HepG2 (cell line): ENCODE measurements around the gene CLK4.

Experiments
- RAD21 ChIP-seq: fragments of 450-650 bp; formaldehyde crosslinking; IDR thresholded peaks from 2 replicates; pipeline ENCODE4 v1.5.0; 2020; ENCODE audit warnings: mild to moderate bottlenecking
- TF ChIP-seq, protein P1 (sequence below), 2 experiments: IDR thresholded peaks; 2 replicates each; pipeline ENCODE4 v1.6.1; 2011 to 2012; ENCODE audit warnings: low read length in 2 of 2, borderline replicate concordance in 1 of 2, low read depth in 1 of 2, mild to moderate bottlenecking in 1 of 2, moderate library complexity in 1 of 2
- TF ChIP-seq, protein P2 (sequence below): sonication (generic); formaldehyde crosslinking; IDR thresholded peaks from 2 replicates; pipeline ENCODE4 v1.5.0; 2020; ENCODE audit warnings: mild to moderate bottlenecking, missing genetic modification reagents, moderate library complexity

DNA sequence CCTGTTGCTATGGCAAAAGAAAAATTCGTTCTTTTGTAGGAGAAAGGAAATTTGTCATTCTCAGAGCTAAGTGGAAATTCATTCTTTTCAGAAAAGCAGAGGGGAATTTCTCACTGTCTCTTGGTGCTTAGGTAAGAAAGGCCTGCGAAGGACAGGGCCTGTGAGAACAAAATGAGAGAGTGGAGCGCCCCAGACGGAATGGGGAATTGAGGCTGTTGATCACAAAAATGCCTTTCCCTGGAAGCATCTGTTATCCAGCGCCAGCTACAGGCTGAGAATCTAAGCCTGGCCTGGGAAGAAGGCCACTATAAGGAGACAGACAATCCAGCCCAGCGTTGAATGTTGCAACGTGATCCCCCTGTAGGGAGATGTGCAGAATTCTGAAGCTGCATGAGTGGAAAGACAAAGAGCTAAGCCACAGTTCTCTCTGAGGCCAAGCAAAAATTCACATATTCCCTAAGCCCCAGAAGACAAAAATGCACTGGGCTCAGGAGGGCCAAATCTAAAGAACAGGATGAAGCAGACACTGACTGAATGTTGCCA is 44.8 kb upstream of the CLK4 start:
- TF ChIP-seq, protein P1, sequence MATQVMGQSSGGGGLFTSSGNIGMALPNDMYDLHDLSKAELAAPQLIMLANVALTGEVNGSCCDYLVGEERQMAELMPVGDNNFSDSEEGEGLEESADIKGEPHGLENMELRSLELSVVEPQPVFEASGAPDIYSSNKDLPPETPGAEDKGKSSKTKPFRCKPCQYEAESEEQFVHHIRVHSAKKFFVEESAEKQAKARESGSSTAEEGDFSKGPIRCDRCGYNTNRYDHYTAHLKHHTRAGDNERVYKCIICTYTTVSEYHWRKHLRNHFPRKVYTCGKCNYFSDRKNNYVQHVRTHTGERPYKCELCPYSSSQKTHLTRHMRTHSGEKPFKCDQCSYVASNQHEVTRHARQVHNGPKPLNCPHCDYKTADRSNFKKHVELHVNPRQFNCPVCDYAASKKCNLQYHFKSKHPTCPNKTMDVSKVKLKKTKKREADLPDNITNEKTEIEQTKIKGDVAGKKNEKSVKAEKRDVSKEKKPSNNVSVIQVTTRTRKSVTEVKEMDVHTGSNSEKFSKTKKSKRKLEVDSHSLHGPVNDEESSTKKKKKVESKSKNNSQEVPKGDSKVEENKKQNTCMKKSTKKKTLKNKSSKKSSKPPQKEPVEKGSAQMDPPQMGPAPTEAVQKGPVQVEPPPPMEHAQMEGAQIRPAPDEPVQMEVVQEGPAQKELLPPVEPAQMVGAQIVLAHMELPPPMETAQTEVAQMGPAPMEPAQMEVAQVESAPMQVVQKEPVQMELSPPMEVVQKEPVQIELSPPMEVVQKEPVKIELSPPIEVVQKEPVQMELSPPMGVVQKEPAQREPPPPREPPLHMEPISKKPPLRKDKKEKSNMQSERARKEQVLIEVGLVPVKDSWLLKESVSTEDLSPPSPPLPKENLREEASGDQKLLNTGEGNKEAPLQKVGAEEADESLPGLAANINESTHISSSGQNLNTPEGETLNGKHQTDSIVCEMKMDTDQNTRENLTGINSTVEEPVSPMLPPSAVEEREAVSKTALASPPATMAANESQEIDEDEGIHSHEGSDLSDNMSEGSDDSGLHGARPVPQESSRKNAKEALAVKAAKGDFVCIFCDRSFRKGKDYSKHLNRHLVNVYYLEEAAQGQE (IDR thresholded peaks at IDR 0.05; ENCODE audit: borderline replicate concordance in 1 of 2, low read depth in 1 of 2, low read length in 2 of 2) = no peak
- TF ChIP-seq, protein P2, sequence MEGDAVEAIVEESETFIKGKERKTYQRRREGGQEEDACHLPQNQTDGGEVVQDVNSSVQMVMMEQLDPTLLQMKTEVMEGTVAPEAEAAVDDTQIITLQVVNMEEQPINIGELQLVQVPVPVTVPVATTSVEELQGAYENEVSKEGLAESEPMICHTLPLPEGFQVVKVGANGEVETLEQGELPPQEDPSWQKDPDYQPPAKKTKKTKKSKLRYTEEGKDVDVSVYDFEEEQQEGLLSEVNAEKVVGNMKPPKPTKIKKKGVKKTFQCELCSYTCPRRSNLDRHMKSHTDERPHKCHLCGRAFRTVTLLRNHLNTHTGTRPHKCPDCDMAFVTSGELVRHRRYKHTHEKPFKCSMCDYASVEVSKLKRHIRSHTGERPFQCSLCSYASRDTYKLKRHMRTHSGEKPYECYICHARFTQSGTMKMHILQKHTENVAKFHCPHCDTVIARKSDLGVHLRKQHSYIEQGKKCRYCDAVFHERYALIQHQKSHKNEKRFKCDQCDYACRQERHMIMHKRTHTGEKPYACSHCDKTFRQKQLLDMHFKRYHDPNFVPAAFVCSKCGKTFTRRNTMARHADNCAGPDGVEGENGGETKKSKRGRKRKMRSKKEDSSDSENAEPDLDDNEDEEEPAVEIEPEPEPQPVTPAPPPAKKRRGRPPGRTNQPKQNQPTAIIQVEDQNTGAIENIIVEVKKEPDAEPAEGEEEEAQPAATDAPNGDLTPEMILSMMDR (CRISPR knock-in tag) = no peak
- TF ChIP-seq RAD21 (CRISPR knock-in tag) = no peak
